Liver (tissue), 9 donors: ENCODE data around the gene HACD1. TPM values are rescaled to one million over a fixed set of nuclear protein-coding genes. Genes with fewer than 3 reads are reported as not detected.

Source experiments
- DNase-seq: peaks from one replicate; pipeline ENCODE4 v3.0.0-alpha.2; 2017; ENCODE audit warnings: low spot score
- H3K27ac ChIP-seq, 2 donors: one replicate each; pipeline ENCODE4 v1.7.0; 2013; ENCODE audit warnings: inconsistent platforms in 2 of 2, low read length in 2 of 2, control low read depth in 1 of 2, low read depth in 1 of 2, mild to moderate bottlenecking in 1 of 2
- H3K27me3 ChIP-seq, 4 donors: one replicate each; pipeline versions ENCODE4 v1.6.1 to v1.7.0; 2013; ENCODE audit warnings: low read length in 3 of 4, inconsistent platforms in 1 of 4, mild to moderate bottlenecking in 1 of 4, moderate library complexity in 1 of 4; ENCODE audit not compliant: control insufficient read depth in 4 of 4, insufficient read depth in 4 of 4
- H3K36me3 ChIP-seq, 4 donors: one replicate each; pipeline versions ENCODE4 v1.6.1 to v1.7.0; 2013; ENCODE audit warnings: low read length in 3 of 4, mild to moderate bottlenecking in 3 of 4, low read depth in 1 of 4, moderate library complexity in 1 of 4; ENCODE audit not compliant: control insufficient read depth in 4 of 4, insufficient read depth in 3 of 4
- H3K4me1 ChIP-seq, 4 donors: one replicate each; pipeline versions ENCODE4 v1.6.1 to v1.7.0; 2013; ENCODE audit warnings: low read length in 3 of 4, mild to moderate bottlenecking in 3 of 4, moderate library complexity in 1 of 4; ENCODE audit not compliant: control insufficient read depth in 4 of 4, insufficient read depth in 4 of 4
- H3K4me3 ChIP-seq, 3 donors: one replicate each; pipeline versions ENCODE4 v1.6.1 to v1.7.0; 2013; ENCODE audit warnings: low read length in 3 of 3, control low read depth in 1 of 3, low read depth in 1 of 3, mild to moderate bottlenecking in 1 of 3
- H3K9ac ChIP-seq, 2 donors: one replicate each; pipeline ENCODE4 v1.7.0; 2013; ENCODE audit warnings: low read length in 2 of 2, mild to moderate bottlenecking in 2 of 2, moderate library complexity in 2 of 2, control low read depth in 1 of 2, low read depth in 1 of 2
- H3K9me3 ChIP-seq, 4 donors: one replicate each; pipeline versions ENCODE4 v1.6.1 to v1.7.0; 2013; ENCODE audit warnings: low read length in 3 of 4; ENCODE audit not compliant: control insufficient read depth in 4 of 4
- ATF3 ChIP-seq: IDR thresholded peaks from 2 replicates; pipeline ENCODE4 v1.6.1; 2016; ENCODE audit warnings: antibody characterized with exemption
- CTCF ChIP-seq: fragments of 150-350 bp; IDR thresholded peaks from 2 replicates; pipeline ENCODE4 v1.5.1; 2017; ENCODE audit warnings: improper control_type of control experiment, low read depth, low read length; ENCODE audit not compliant: missing input control
- EGR1 ChIP-seq, 2 donors: IDR thresholded peaks; 2 replicates each; pipeline ENCODE4 v1.6.1; 2016 to 2018; ENCODE audit warnings: antibody characterized with exemption in 2 of 2, low read depth in 2 of 2
- FOXA1 ChIP-seq: IDR thresholded peaks from 2 replicates; pipeline ENCODE4 v1.6.1; 2016; ENCODE audit warnings: antibody characterized with exemption
- FOXA2 ChIP-seq: IDR thresholded peaks from 2 replicates; pipeline ENCODE4 v1.6.1; 2016; ENCODE audit warnings: antibody characterized with exemption
- GABPA ChIP-seq, 2 donors: IDR thresholded peaks in 1 of 2; conservative IDR thresholded peaks in 1 of 2; 2 replicates each; pipeline ENCODE4 v1.6.1; 2016; ENCODE audit warnings: antibody characterized with exemption in 2 of 2, mild to moderate bottlenecking in 1 of 2, moderate library complexity in 1 of 2
- HNF4A ChIP-seq, 2 donors: conservative IDR thresholded peaks; 2 replicates each; pipeline ENCODE4 v1.6.1; 2016; ENCODE audit warnings: antibody characterized with exemption in 2 of 2, mild to moderate bottlenecking in 2 of 2
- HNF4G ChIP-seq: IDR thresholded peaks from 2 replicates; pipeline ENCODE4 v1.6.1; 2016; ENCODE audit warnings: antibody characterized with exemption
- JUND ChIP-seq, 2 donors: IDR thresholded peaks; 2 replicates each; pipeline ENCODE4 v1.6.1; 2016; ENCODE audit warnings: antibody characterized with exemption in 2 of 2
- MAX ChIP-seq: IDR thresholded peaks from 2 replicates; pipeline ENCODE4 v1.6.1; 2016; ENCODE audit warnings: antibody characterized with exemption
- NR2F2 ChIP-seq: IDR thresholded peaks from 2 replicates; pipeline ENCODE4 v1.6.1; 2016; ENCODE audit warnings: antibody characterized with exemption
- RAD21 ChIP-seq, 2 donors: IDR thresholded peaks; 2 replicates each; pipeline ENCODE4 v1.6.1; 2016; ENCODE audit warnings: antibody characterized with exemption in 2 of 2, mild to moderate bottlenecking in 2 of 2
- REST ChIP-seq: IDR thresholded peaks from 2 replicates; pipeline ENCODE4 v1.6.1; 2016; ENCODE audit warnings: antibody characterized with exemption, mild to moderate bottlenecking
- RXRA ChIP-seq, 2 donors: IDR thresholded peaks; 2 replicates each; pipeline ENCODE4 v1.6.1; 2017 to 2018; ENCODE audit warnings: antibody characterized with exemption in 2 of 2, mild to moderate bottlenecking in 1 of 2
- SP1 ChIP-seq: IDR thresholded peaks from 2 replicates; pipeline ENCODE4 v1.6.1; 2018; ENCODE audit warnings: antibody characterized with exemption, mild to moderate bottlenecking
- TAF1 ChIP-seq: conservative IDR thresholded peaks from 2 replicates; pipeline ENCODE4 v1.6.1; 2016; ENCODE audit warnings: antibody characterized with exemption, mild to moderate bottlenecking
- YY1 ChIP-seq: IDR thresholded peaks from 2 replicates; pipeline ENCODE4 v1.6.1; 2016; ENCODE audit warnings: antibody characterized with exemption, mild to moderate bottlenecking
- WGBS: extraction: QIAGEN DNeasy Blood & Tissue Kit; methylation state at CpG from one replicate; pipeline ENCODE4 v1.1.7; 2013; 5-methylcytosine and 5-hydroxymethylcytosine counted together
- polyA plus RNA-seq, 2 donors: library from polyadenylated mRNA; stranded (reverse) in 1 of 2; unstranded in 1 of 2; fragments of 200-250 nt in 1 of 2; fragments of >200 nt in 1 of 2; fragmentation: Nextera tagmentation in 1 of 2; extraction: Ambion mirVana in 1 of 2; gene quantifications; one replicate each; pipeline versions ENCODE4 v1.2.1 to v1.2.3, GENCODE V29; 2013 to 2015
- total RNA-seq, 2 donors: library from RNA; depleted of rRNA; stranded (reverse); fragments of >200 nt; gene quantifications; one replicate each; pipeline ENCODE4 v1.2.3, GENCODE V29; 2014
- donor health status: healthy.
- donor health status: healthy.
- donor health status: healthy.
- donor health status: healthy.
- donor health status: healthy.

HACD1 gene
- total and polyA plus RNA-seq, 4 donors, result 1.0 to 7.8 (median 1.7) TPM

GRCh38 chr10:17649052-17649451, 31.9 kb upstream of the HACD1 start:
- Histone ChIP-seq H3K27ac (no peak overlapping the region), H3K4me3 (no peak overlapping the region), H3K4me1 (peaks cover 7 to 18% (median 17%) of the 10 kb centered on the region in 4 donors), H3K9me3 (no peaks in the 10 kb centered on the region), H3K27me3 (no peaks in the 10 kb centered on the region), H3K9ac (no peak overlapping the region), H3K36me3 (no peaks in the 10 kb centered on the region)
- TF ChIP-seq MAX (no peak), RXRA (IDR thresholded peaks at IDR 0.05) (no peak)
- DNase-seq, result no peak
- 94% methylated on average over 4 of the region's 4 CpGs for WGBS

GRCh38 chr10:17648243-17649035, 31.3 kb upstream of the HACD1 start:
- Histone ChIP-seq H3K9me3 (no peaks in the 10 kb centered on the region), H3K4me1 (peaks cover 7 to 19% (median 17%) of the 10 kb centered on the region in 4 donors), H3K36me3 (no peaks in the 10 kb centered on the region), H3K9ac (no peak overlapping the region), H3K27me3 (no peaks in the 10 kb centered on the region), H3K27ac (no peak overlapping the region), H3K4me3 (no peak overlapping the region)
- 92% methylated on average over 10 of the region's 10 CpGs for WGBS
- no peak for DNase-seq
- TF ChIP-seq EGR1 (IDR thresholded peaks at IDR 0.05; ENCODE audit: low read depth in 2 of 2), result no peak
- TF ChIP-seq REST, result no peak
- TF ChIP-seq NR2F2, result no peak
- no peak for TF ChIP-seq HNF4A (conservative IDR thresholded peaks at IDR 0.05)
- no peak for TF ChIP-seq ATF3
- no peak for TF ChIP-seq HNF4G
- TF ChIP-seq GABPA (IDR thresholded peaks at IDR 0.05 in 1 of 2, conservative IDR thresholded peaks at IDR 0.05 in 1 of 2), result no peak

GRCh38 chr10:17647326-17647725, 30.2 kb upstream of the HACD1 start:
- Histone ChIP-seq H3K4me3 (no peak overlapping the region), H3K9me3 (no peaks in the 10 kb centered on the region), H3K9ac (no peak overlapping the region), H3K4me1 (peaks cover 10 to 29% (median 24%) of the 10 kb centered on the region in 4 donors), H3K27me3 (no peaks in the 10 kb centered on the region), H3K27ac (no peak overlapping the region), H3K36me3 (no peaks in the 10 kb centered on the region)
- 58% methylated on average over 3 of the region's 3 CpGs for WGBS
- DNase-seq, result no peak
- TF ChIP-seq CTCF (no peak), JUND (IDR thresholded peaks at IDR 0.05) (no peak), RXRA (IDR thresholded peaks at IDR 0.05) (no peak), ATF3 (no peak), NR2F2 (no peak), GABPA (IDR thresholded peaks at IDR 0.05 in 1 of 2, conservative IDR thresholded peaks at IDR 0.05 in 1 of 2) (no peak), YY1 (no peak), TAF1 (no peak), HNF4G (no peak), SP1 (no peak), FOXA1 (no peak), FOXA2 (no peak), HNF4A (conservative IDR thresholded peaks at IDR 0.05) (no peak), MAX (no peak), RAD21 (IDR thresholded peaks at IDR 0.05) (no peak)
